GM21526 (cell line): Measurements from ENCODE around the gene LIG3.
A peak's percentile ranks its signal among the peaks of the same experiment; 100 is the strongest.
"Not testable (repeated sequence)": the region's sequence is repeated elsewhere in the genome, so short reads cannot be mapped to it uniquely, and the experiment has no call there.

Experiments
- ATAC-seq: cut with Tn5 transposase; IDR thresholded peaks from one replicate; pipeline ENCODE4 v1.9.1; 2021; ENCODE audit warnings: moderate library complexity; ENCODE audit not compliant: unreplicated experiment, low FRiP score

LIG3 gene

GRCh38 chr17:34980353-34980680 is at the start of gene LIG3:
TSS of gene LIG3 (plus strand) at chr17:34980512. CDS start at chr17:34983006, 2,494 bp downstream.
- peak; percentile 78 for ATAC-seq

- not testable (repeated sequence) for ATAC-seq
Observed at GRCh38 chr17:34950780-34951179, 29.5 kb upstream of the LIG3 start.

- ATAC-seq, result no peak
Observed at GRCh38 chr17:34958438-34958837, 21.9 kb upstream of the LIG3 start.

GRCh38 chr17:34961093-34961911 is 19.0 kb upstream of the LIG3 start, which contains the start of the genes CCT6B and ZNF830:
TSS of gene CCT6B (minus strand) at chr17:34961460. CDS start at chr17:34961393, 67 bp downstream.
TSS of gene ZNF830 (plus strand) at chr17:34961540. CDS start at chr17:34961567, 27 bp downstream.
- ATAC-seq, result peak; percentile 85

GRCh38 chr17:34974179-34974578 is 6.1 kb upstream of the LIG3 start:
- ATAC-seq, result no peak

GRCh38 chr17:34974794-34975785 is 5.2 kb upstream of the LIG3 start:
- no peak for ATAC-seq

GRCh38 chr17:34979153-34979552 is 1.2 kb upstream of the LIG3 start:
- no peak for ATAC-seq

- no peak for ATAC-seq
Observed at GRCh38 chr17:34979650-34980352, 511 bp upstream of the LIG3 start.

- ATAC-seq, result peak; percentile 67
Observed at GRCh38 chr17:34980681-34981537, 597 bp downstream of the LIG3 start.

GRCh38 chr17:34981538-34982241 is 1.4 kb downstream of the LIG3 start:
- ATAC-seq, result no peak

- no peak for ATAC-seq
Observed at GRCh38 chr17:34987232-34987631, 6.9 kb downstream of the LIG3 start.

GRCh38 chr17:34988644-34989043 is 8.3 kb downstream of the LIG3 start:
- ATAC-seq, result no peak

GRCh38 chr17:34989473-34989872 is 9.2 kb downstream of the LIG3 start:
- ATAC-seq, result no peak

- ATAC-seq, result no peak
Observed at GRCh38 chr17:34990921-34991365, 10.6 kb downstream of the LIG3 start.

- no peak for ATAC-seq
Observed at GRCh38 chr17:34991606-34992005, 11.3 kb downstream of the LIG3 start.

GRCh38 chr17:34993031-34993430 is 12.7 kb downstream of the LIG3 start:
- no peak for ATAC-seq

- no peak for ATAC-seq
Observed at GRCh38 chr17:34996422-34997285, 16.3 kb downstream of the LIG3 start.

- ATAC-seq, result no peak
Observed at GRCh38 chr17:34997355-34997862, 17.1 kb downstream of the LIG3 start.
